ENCODE results near the gene MOB3B.
"Not testable (repeated sequence)": the region's sequence is repeated elsewhere in the genome, so short reads cannot be mapped to it uniquely, and the experiment has no call there.

The MOB3B gene

GRCh38 chr9:27475057-27475595, 54.5 kb downstream of the MOB3B start:
- no peak for DNase-seq (ENCODE audit: low spot score)

- DNase-seq (ENCODE audit: low spot score): no peak
These were observed 55.3 kb downstream of the MOB3B start for GRCh38 chr9:27474305-27474704.

- DNase-seq (ENCODE audit: low spot score): no peak
These were observed 56.5 kb downstream of the MOB3B start for GRCh38 chr9:27473111-27473529.

- no peak for DNase-seq (ENCODE audit: low spot score)
These were observed 57.4 kb downstream of the MOB3B start for GRCh38 chr9:27472195-27472594.

GRCh38 chr9:27471789-27472188, 57.8 kb downstream of the MOB3B start:
- DNase-seq (ENCODE audit: low spot score): no peak

- DNase-seq (ENCODE audit: low spot score): no peak
These were observed 58.2 kb downstream of the MOB3B start for GRCh38 chr9:27471366-27471765.

GRCh38 chr9:27470291-27470856, 59.2 kb downstream of the MOB3B start:
- DNase-seq (ENCODE audit: low spot score): no peak

- DNase-seq (ENCODE audit: low spot score): no peak
These were observed 60.1 kb downstream of the MOB3B start for GRCh38 chr9:27469550-27469949.

GRCh38 chr9:27468462-27469110, 61.0 kb downstream of the MOB3B start:
- DNase-seq (ENCODE audit: low spot score): no peak

GRCh38 chr9:27468000-27468399, 61.6 kb downstream of the MOB3B start:
- DNase-seq (ENCODE audit: low spot score): no peak

GRCh38 chr9:27467486-27467885, 62.1 kb downstream of the MOB3B start:
- DNase-seq (ENCODE audit: low spot score): no peak

GRCh38 chr9:27466516-27466915, 63.1 kb downstream of the MOB3B start:
- not testable (repeated sequence) for DNase-seq (ENCODE audit: low spot score)

GRCh38 chr9:27464950-27465349, 64.7 kb downstream of the MOB3B start:
- DNase-seq (ENCODE audit: low spot score): not testable (repeated sequence)

GRCh38 chr9:27462846-27463245, 66.8 kb downstream of the MOB3B start:
- DNase-seq (ENCODE audit: low spot score): no peak

- no peak for DNase-seq (ENCODE audit: low spot score)
These were observed 67.2 kb downstream of the MOB3B start for GRCh38 chr9:27462434-27462833.

- DNase-seq (ENCODE audit: low spot score): no peak
These were observed 69.2 kb downstream of the MOB3B start for GRCh38 chr9:27460226-27461023.

- no peak for DNase-seq (ENCODE audit: low spot score)
These were observed 72.2 kb downstream of the MOB3B start for GRCh38 chr9:27457445-27457844.

GRCh38 chr9:27453860-27454553, 75.6 kb downstream of the MOB3B start:
- DNase-seq (ENCODE audit: low spot score): no peak

- DNase-seq (ENCODE audit: low spot score): no peak
These were observed 78.3 kb downstream of the MOB3B start for GRCh38 chr9:27451207-27451797.

GRCh38 chr9:27450752-27451151, 78.9 kb downstream of the MOB3B start:
- DNase-seq (ENCODE audit: low spot score): no peak

- not testable (repeated sequence) for DNase-seq (ENCODE audit: low spot score)
These were observed 81.3 kb downstream of the MOB3B start for GRCh38 chr9:27448356-27448755.

All from activated CD4-positive, alpha-beta T cell treated with anti-CD3 and anti-CD28 coated beads, Interleukin-2, Interleukin-4, amounts not matched to agents 100 ng/mL and 50 ng/mL, durations not matched to agents 16 hours and 8 hours (primary cell).